ENCODE measurements around the gene APOL4.

- TF ChIP-seq POLR2A (IDR thresholded peaks at IDR 0.05) = no peak
- TF ChIP-seq CTCF (IDR thresholded peaks at IDR 0.05) = no peak
These were observed 7.3 kb upstream of the APOL4 start for GRCh38 chr22:36208914-36209313.

Data from testis (tissue), 2 donors.